Neural crest cell (in vitro differentiated cells): ENCODE results near the gene RORB. TPM values are rescaled to one million over a fixed set of nuclear protein-coding genes. Genes with fewer than 3 reads are reported as not detected.

ENCODE experiments used
- DNase-seq: peaks from one replicate; pipeline ENCODE4 v3.0.0; 2021; ENCODE audit warnings: low read depth, mixed read lengths, low spot score
- H3K27ac Mint-ChIP-seq: one replicate; pipeline ENCODE4 v1.8.0; 2021; ENCODE audit warnings: mild to moderate bottlenecking, mixed read lengths; ENCODE audit not compliant: unreplicated experiment
- H3K27me3 Mint-ChIP-seq: 2 replicates; pipeline ENCODE4 v1.8.0; 2021; ENCODE audit warnings: low read depth, mild to moderate bottlenecking, mixed read lengths
- H3K36me3 Mint-ChIP-seq: 2 replicates; pipeline ENCODE4 v1.8.0; 2021; ENCODE audit warnings: low read depth, mild to moderate bottlenecking, mixed read lengths
- H3K4me1 Mint-ChIP-seq: 2 replicates; pipeline ENCODE4 v1.8.0; 2021; ENCODE audit warnings: mixed read lengths
- H3K4me3 Mint-ChIP-seq: one replicate; pipeline ENCODE4 v1.8.0; 2021; ENCODE audit warnings: mild to moderate bottlenecking, mixed read lengths
- H3K9me3 Mint-ChIP-seq: 2 replicates; pipeline ENCODE4 v1.8.0; 2021; ENCODE audit warnings: mixed read lengths
- CTCF ChIP-seq: fragments of 200-600 bp; sonication (generic); conservative IDR thresholded peaks from 2 replicates; pipeline ENCODE4 v1.5.0; 2021; ENCODE audit warnings: antibody characterized with exemption, mild to moderate bottlenecking
- total RNA-seq: library from RNA; stranded (reverse); gene quantifications from 2 replicates; pipeline ENCODE4 v1.2.1, GENCODE V29; 2021

Gene RORB
- total RNA-seq, 1 donor from 2014 or later, result 0.35 TPM

GRCh38 chr9:74724317-74724716 is 227.2 kb downstream of the RORB start:
- Mint-ChIP-seq H3K9me3 (no peaks in the 10 kb centered on the region), H3K27ac (no peak overlapping the region), H3K27me3 (no peaks in the 10 kb centered on the region), H3K4me1 (peaks cover 11% of the 10 kb centered on the region), H3K4me3 (no peak overlapping the region), H3K36me3 (no peaks in the 10 kb centered on the region)
- TF ChIP-seq CTCF, result no peak
- no peak for DNase-seq

DNA sequence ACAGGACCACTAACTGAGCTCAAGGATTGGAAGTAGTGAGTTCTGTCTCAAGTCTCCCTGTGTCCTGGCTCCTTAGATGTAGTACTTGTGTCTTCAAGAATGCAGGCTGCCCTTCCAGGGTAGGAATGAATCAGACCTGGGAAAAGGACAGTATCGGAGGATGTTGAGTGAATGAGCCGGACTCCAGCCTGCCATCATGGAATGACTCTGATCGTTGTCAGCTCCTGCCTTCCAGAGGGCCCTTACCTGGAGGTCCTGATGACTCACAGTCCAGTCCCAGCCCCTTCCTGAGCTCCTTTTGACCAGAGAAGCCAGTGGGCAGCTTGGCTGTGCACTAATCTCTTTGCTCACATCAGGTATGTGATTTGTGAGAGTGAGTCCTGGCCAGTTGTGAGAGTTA is 229.4 kb downstream of the RORB start:
- Mint-ChIP-seq H3K4me3 (no peak overlapping the region), H3K4me1 (peaks cover 11% of the 10 kb centered on the region), H3K9me3 (no peaks in the 10 kb centered on the region), H3K27ac (no peak overlapping the region), H3K27me3 (no peaks in the 10 kb centered on the region), H3K36me3 (no peaks in the 10 kb centered on the region)
- no peak for TF ChIP-seq CTCF
- no peak for DNase-seq

- Mint-ChIP-seq H3K27ac (no peak overlapping the region), H3K9me3 (no peaks in the 10 kb centered on the region), H3K36me3 (no peaks in the 10 kb centered on the region), H3K4me1 (peaks cover 11% of the 10 kb centered on the region), H3K27me3 (no peaks in the 10 kb centered on the region), H3K4me3 (no peak overlapping the region)
- TF ChIP-seq CTCF, result no peak
- DNase-seq, result no peak
Observed at GRCh38 chr9:74728176-74728575, 231.0 kb downstream of the RORB start.

DNA sequence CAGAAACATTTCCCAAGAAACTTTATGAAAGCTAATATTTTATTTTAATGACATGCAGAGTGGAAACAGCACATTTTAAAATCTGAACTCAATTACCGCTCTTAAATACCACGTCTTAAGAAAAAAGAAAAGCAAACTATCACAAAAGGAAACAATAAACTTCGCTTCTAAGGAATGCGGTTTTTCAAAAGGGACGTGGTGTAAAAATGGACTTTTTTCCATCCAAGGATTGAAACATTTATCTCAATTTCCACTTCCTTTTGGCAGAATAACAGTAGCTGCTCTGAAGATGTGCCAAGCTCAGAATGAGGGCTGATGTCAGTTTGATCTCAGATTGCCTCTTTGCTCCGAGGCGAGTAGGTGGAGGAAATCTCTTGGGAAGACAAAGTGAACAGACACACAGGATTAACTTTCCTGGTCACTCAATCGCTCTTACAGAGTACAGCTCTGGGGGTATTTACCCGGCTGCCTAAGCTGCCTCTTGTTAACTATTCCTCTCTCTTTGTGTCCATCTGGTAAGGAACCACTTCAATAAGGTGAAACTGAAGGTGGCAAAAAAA is 232.1 kb downstream of the RORB start:
- Mint-ChIP-seq H3K27me3 (no peaks in the 10 kb centered on the region), H3K4me3 (no peak overlapping the region), H3K27ac (no peak overlapping the region), H3K4me1 (peaks cover 11% of the 10 kb centered on the region), H3K9me3 (no peaks in the 10 kb centered on the region), H3K36me3 (no peaks in the 10 kb centered on the region)
- DNase-seq, result no peak
- TF ChIP-seq CTCF, result no peak

- Mint-ChIP-seq H3K27ac (no peak overlapping the region), H3K4me1 (no peaks in the 10 kb centered on the region), H3K4me3 (no peak overlapping the region), H3K36me3 (no peaks in the 10 kb centered on the region), H3K9me3 (no peaks in the 10 kb centered on the region), H3K27me3 (peaks cover under 1% of the 10 kb centered on the region)
- no peak for DNase-seq
- no peak for TF ChIP-seq CTCF
Observed at GRCh38 chr9:74735761-74736160, 238.6 kb downstream of the RORB start.
